ENCODE results near the gene CROCC2.

Gene CROCC2

DNA sequence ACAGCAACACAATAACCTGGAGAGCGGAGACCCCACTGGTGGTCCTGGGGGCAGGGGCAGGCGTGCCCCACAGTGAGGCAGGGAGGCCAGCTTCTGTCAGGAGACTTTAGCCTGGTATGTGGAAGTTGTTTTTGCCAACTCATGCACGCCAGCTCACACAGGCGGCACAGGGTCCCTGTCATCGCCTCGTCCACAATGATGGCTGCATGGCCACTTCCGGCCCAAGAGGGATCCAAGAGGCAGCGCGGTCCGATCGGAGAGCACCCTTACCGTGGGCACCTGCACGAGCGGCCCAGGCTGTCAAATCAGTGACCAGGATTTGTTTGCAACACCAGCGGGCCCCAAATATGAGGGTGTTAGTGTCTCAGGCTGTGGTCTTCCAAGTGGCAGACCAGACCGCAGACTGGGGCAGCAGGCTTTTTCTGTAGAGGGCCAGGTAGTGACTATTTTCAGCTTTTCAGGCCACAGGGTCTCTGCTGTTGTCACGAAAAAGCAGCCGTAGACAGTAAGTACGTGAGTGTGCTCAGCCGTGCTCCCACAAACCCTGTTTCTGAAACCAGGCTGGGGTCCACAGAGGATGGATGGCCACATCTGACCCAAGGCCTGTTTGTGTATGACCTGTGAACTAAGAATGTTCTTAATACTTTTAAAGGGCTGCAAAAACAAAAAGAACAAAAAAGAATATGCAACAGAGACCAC is 113.5 kb downstream of the CROCC2 start:
- no peak overlapping the region for H3K9ac ChIP-seq (ENCODE audit: low read depth, low read length)
- DNase-seq = peak; percentile 1
- no peak overlapping the region for H3K27ac ChIP-seq (ENCODE audit: low read length)
- H3K4me3 ChIP-seq (ENCODE audit: low read depth in 1 of 2, low read length in 2 of 2) = no peak overlapping the region
- TF ChIP-seq, protein P1, sequence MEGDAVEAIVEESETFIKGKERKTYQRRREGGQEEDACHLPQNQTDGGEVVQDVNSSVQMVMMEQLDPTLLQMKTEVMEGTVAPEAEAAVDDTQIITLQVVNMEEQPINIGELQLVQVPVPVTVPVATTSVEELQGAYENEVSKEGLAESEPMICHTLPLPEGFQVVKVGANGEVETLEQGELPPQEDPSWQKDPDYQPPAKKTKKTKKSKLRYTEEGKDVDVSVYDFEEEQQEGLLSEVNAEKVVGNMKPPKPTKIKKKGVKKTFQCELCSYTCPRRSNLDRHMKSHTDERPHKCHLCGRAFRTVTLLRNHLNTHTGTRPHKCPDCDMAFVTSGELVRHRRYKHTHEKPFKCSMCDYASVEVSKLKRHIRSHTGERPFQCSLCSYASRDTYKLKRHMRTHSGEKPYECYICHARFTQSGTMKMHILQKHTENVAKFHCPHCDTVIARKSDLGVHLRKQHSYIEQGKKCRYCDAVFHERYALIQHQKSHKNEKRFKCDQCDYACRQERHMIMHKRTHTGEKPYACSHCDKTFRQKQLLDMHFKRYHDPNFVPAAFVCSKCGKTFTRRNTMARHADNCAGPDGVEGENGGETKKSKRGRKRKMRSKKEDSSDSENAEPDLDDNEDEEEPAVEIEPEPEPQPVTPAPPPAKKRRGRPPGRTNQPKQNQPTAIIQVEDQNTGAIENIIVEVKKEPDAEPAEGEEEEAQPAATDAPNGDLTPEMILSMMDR (IDR thresholded peaks at IDR 0.05; ENCODE audit: borderline replicate concordance, extremely low read depth, low read length, poor library complexity, severe bottlenecking) = no peak
- TF ChIP-seq EZH2 (IDR thresholded peaks at IDR 0.05; ENCODE audit: borderline replicate concordance, low read depth, low read length, severe bottlenecking) = no peak
- no peaks in the 10 kb centered on the region for H3K36me3 ChIP-seq (ENCODE audit: insufficient read depth, low read length)
- H3K4me1 ChIP-seq (ENCODE audit: insufficient read depth, low read length) = no peaks in the 10 kb centered on the region
- H3K27me3 ChIP-seq (ENCODE audit: insufficient read depth, low read length, poor library complexity) = no peaks in the 10 kb centered on the region
- H3K4me2 ChIP-seq (ENCODE audit: insufficient read depth, low read length) = no peak overlapping the region
- ATAC-seq (ENCODE audit: insufficient read depth, low read depth) = no peak
- no peaks in the 10 kb centered on the region for H3K9me3 ChIP-seq (ENCODE audit: insufficient read depth, low read length, severe bottlenecking)
- no peak overlapping the region for H2AFZ ChIP-seq (ENCODE audit: low read depth, low read length)
- H3K79me2 ChIP-seq (ENCODE audit: insufficient read depth, low read length) = no peaks in the 10 kb centered on the region
- no peaks in the 10 kb centered on the region for H4K20me1 ChIP-seq (ENCODE audit: insufficient read depth, low read length)

DNA sequence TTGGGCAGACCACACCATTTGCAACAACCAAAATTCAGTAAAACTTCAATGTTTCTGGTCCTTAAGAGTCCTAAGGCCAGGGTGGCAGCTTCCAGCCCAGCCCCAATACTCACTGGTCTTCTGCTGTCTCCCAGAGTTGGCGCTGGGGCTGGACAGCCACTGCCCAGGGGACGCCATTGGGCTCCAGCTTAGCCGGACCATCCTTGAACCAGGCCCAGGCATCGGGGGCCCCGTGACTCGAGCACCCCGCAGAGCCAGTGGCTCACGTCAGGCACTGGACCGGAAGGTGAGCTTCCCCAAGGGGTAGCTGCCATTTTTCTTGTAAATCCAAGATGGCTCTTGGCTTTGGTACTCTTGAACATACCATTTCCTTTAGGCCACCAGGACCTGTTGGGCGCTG is 114.1 kb downstream of the CROCC2 start:
- TF ChIP-seq, protein P1 (IDR thresholded peaks at IDR 0.05; ENCODE audit: borderline replicate concordance, extremely low read depth, low read length, poor library complexity, severe bottlenecking) = no peak
- TF ChIP-seq EZH2 (IDR thresholded peaks at IDR 0.05; ENCODE audit: borderline replicate concordance, low read depth, low read length, severe bottlenecking) = no peak
- H3K27me3 ChIP-seq (ENCODE audit: insufficient read depth, low read length, poor library complexity) = no peaks in the 10 kb centered on the region
- no peak overlapping the region for H3K9ac ChIP-seq (ENCODE audit: low read depth, low read length)
- no peaks in the 10 kb centered on the region for H3K4me1 ChIP-seq (ENCODE audit: insufficient read depth, low read length)
- no peak overlapping the region for H3K27ac ChIP-seq (ENCODE audit: low read length)
- no peaks in the 10 kb centered on the region for H4K20me1 ChIP-seq (ENCODE audit: insufficient read depth, low read length)
- H2AFZ ChIP-seq (ENCODE audit: low read depth, low read length) = no peak overlapping the region
- ATAC-seq (ENCODE audit: insufficient read depth, low read depth) (no peak), DNase-seq (peak; percentile 1)
- H3K4me3 ChIP-seq (ENCODE audit: low read depth in 1 of 2, low read length in 2 of 2) = no peak overlapping the region
- no peaks in the 10 kb centered on the region for H3K79me2 ChIP-seq (ENCODE audit: insufficient read depth, low read length)
- H3K36me3 ChIP-seq (ENCODE audit: insufficient read depth, low read length) = no peaks in the 10 kb centered on the region
- peaks cover 4% of the 10 kb centered on the region for H3K9me3 ChIP-seq (ENCODE audit: insufficient read depth, low read length, severe bottlenecking)
- H3K4me2 ChIP-seq (ENCODE audit: insufficient read depth, low read length) = no peak overlapping the region

DNA sequence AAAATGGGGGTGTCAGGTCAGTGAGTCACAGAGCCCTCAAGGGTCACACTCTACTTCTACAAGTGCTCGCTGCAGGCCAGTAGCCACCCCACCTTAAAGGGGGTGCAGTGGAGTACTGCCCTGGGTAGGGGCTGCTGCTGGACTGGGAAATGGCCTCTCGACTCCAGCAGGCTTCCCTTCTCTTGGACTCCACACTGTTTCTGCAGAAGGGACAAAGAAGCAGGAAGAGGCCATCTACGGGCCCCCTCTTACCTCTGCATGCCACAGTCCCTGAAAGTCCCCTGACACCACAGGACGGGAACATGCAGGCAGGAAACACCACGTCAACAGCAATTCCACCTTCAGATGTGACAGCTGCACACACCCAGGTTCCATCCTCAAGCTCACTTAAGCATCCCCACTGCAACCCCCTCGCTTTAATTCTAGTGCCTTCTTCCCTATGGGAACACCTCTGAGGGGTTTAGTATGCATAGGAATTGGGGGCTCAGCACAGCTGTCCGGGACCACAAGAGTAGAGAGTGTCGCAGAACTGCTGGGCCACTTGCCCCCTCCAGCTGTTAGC is 114.6 kb downstream of the CROCC2 start:
- Histone ChIP-seq H3K27me3 (ENCODE audit: insufficient read depth, low read length, poor library complexity) (no peaks in the 10 kb centered on the region), H3K79me2 (ENCODE audit: insufficient read depth, low read length) (no peaks in the 10 kb centered on the region), H3K9ac (ENCODE audit: low read depth, low read length) (no peak overlapping the region), H4K20me1 (ENCODE audit: insufficient read depth, low read length) (no peaks in the 10 kb centered on the region), H3K4me1 (ENCODE audit: insufficient read depth, low read length) (no peaks in the 10 kb centered on the region), H3K4me2 (ENCODE audit: insufficient read depth, low read length) (no peak overlapping the region), H3K9me3 (ENCODE audit: insufficient read depth, low read length, severe bottlenecking) (peaks cover 9% of the 10 kb centered on the region), H3K27ac (ENCODE audit: low read length) (no peak overlapping the region), H3K4me3 (ENCODE audit: low read depth in 1 of 2, low read length in 2 of 2) (no peak overlapping the region), H3K36me3 (ENCODE audit: insufficient read depth, low read length) (no peaks in the 10 kb centered on the region), H2AFZ (ENCODE audit: low read depth, low read length) (no peak overlapping the region)
- ATAC-seq (ENCODE audit: insufficient read depth, low read depth) = no peak
- TF ChIP-seq, protein P1 (IDR thresholded peaks at IDR 0.05; ENCODE audit: borderline replicate concordance, extremely low read depth, low read length, poor library complexity, severe bottlenecking) = no peak
- no peak for TF ChIP-seq EZH2 (IDR thresholded peaks at IDR 0.05; ENCODE audit: borderline replicate concordance, low read depth, low read length, severe bottlenecking)
- DNase-seq = peak; percentile 2

Measured in DND-41 (cell line).